ENCODE measurements around the gene CHMP4B. TPM values are rescaled to one million over a fixed set of nuclear protein-coding genes. Genes with fewer than 3 reads are reported as not detected.

CHMP4B gene
- total RNA-seq, 1 donor from 2014 or later: 42.8 TPM

GRCh38 chr20:33829636-33830035, 18.5 kb downstream of the CHMP4B start:
- H3K27me3 ChIP-seq: no peaks in the 10 kb centered on the region
- H3K4me3 ChIP-seq: no peak overlapping the region
- no peaks in the 10 kb centered on the region for H3K9me3 ChIP-seq
- intact Hi-C loops (cut with DNase I): no loop called here
- peaks cover 3 to 63% of the 10 kb centered on the region in 2 donors for H3K4me1 ChIP-seq
- no peak for TF ChIP-seq CTCF (IDR thresholded peaks at IDR 0.05)
- H3K36me3 ChIP-seq: no peaks in the 10 kb centered on the region
- H3K27ac ChIP-seq: peak overlapping the region; percentile 63 to 65
- no peak for DNase-seq (ENCODE audit: low spot score in 2 of 2)

- intact Hi-C loops (cut with DNase I): no loop called here
- no peaks in the 10 kb centered on the region for H3K9me3 ChIP-seq
- peaks cover 3 to 63% of the 10 kb centered on the region in 2 donors for H3K4me1 ChIP-seq
- peaks cover 0 to 5% of the 10 kb centered on the region in 2 donors for H3K36me3 ChIP-seq
- H3K4me3 ChIP-seq: no peak overlapping the region
- H3K27ac ChIP-seq: peak overlapping the region; percentile 63 to 65
- TF ChIP-seq CTCF (IDR thresholded peaks at IDR 0.05): no peak
- DNase-seq (ENCODE audit: low spot score in 2 of 2): no peak
- H3K27me3 ChIP-seq: no peaks in the 10 kb centered on the region
These were observed 19.2 kb downstream of the CHMP4B start for GRCh38 chr20:33830371-33830770.

GRCh38 chr20:33832103-33832804, 21.1 kb downstream of the CHMP4B start:
- Histone ChIP-seq H3K9me3 (no peaks in the 10 kb centered on the region), H3K4me1 (peaks cover 3 to 57% of the 10 kb centered on the region in 2 donors), H3K27me3 (no peaks in the 10 kb centered on the region), H3K36me3 (peaks cover 0 to 5% of the 10 kb centered on the region in 2 donors), H3K27ac (peak overlapping the region; percentile 44 to 53), H3K4me3 (peak overlapping the region in 1 of 2 donors; percentile 17)
- no peak for DNase-seq (ENCODE audit: low spot score in 2 of 2)
- TF ChIP-seq CTCF (IDR thresholded peaks at IDR 0.05): no peak
- intact Hi-C loops (cut with DNase I): no loop called here

- intact Hi-C loops (cut with DNase I): no loop called here
- no peaks in the 10 kb centered on the region for H3K9me3 ChIP-seq
- H3K27me3 ChIP-seq: no peaks in the 10 kb centered on the region
- peaks cover 3 to 53% of the 10 kb centered on the region in 2 donors for H3K4me1 ChIP-seq
- no peak overlapping the region for H3K27ac ChIP-seq
- H3K36me3 ChIP-seq: peaks cover 0 to 5% of the 10 kb centered on the region in 2 donors
- H3K4me3 ChIP-seq: no peak overlapping the region
- DNase-seq (ENCODE audit: low spot score in 2 of 2): no peak
- no peak for TF ChIP-seq CTCF (IDR thresholded peaks at IDR 0.05)
These were observed 22.2 kb downstream of the CHMP4B start for GRCh38 chr20:33833333-33833732.

GRCh38 chr20:33835615-33836172, 24.5 kb downstream of the CHMP4B start:
- intact Hi-C loops (cut with DNase I): no loop called here
- TF ChIP-seq CTCF (IDR thresholded peaks at IDR 0.05): no peak
- Histone ChIP-seq H3K4me1 (peaks cover 0 to 36% of the 10 kb centered on the region in 2 donors), H3K36me3 (peaks cover 0 to 5% of the 10 kb centered on the region in 2 donors), H3K27ac (no peak overlapping the region), H3K27me3 (no peaks in the 10 kb centered on the region), H3K9me3 (no peaks in the 10 kb centered on the region), H3K4me3 (no peak overlapping the region)
- no peak for DNase-seq (ENCODE audit: low spot score in 2 of 2)

Data from ascending aorta (tissue), 2 donors.